ENCODE measurements around the gene FKBP3.

The FKBP3 gene

GRCh38 chr14:45135659-45136395 is 1.5 kb upstream of the FKBP3 start, which contains the start of gene FANCM:
TSS of gene FANCM (plus strand) at chr14:45135930. CDS start at chr14:45136032, 102 bp downstream.
- Mint-ChIP-seq H3K27ac (ENCODE audit: low read depth) (peak within 1 kb of the TSS; percentile 98), H3K9me3 (no peaks in the 10 kb centered on the region), H3K4me3 (peak within 1 kb of the TSS; percentile 98), H3K27me3 (no peaks in the 10 kb centered on the region), H3K4me1 (peaks cover 39% of the 10 kb centered on the region), H3K36me3 (ENCODE audit: insufficient read depth) (peaks cover 21% of the 10 kb centered on the region)
- ATAC-seq (replicated peaks; ENCODE audit: extremely low read depth, poor library complexity, severe bottlenecking), result peak; percentile 46
- DNase-seq (ENCODE audit: low spot score in 2 of 2), result peak; percentile 75 to 81

- Mint-ChIP-seq H3K4me3 (peak overlapping the region; percentile 98), H3K27ac (ENCODE audit: low read depth) (peak overlapping the region; percentile 98), H3K4me1 (peaks cover 36% of the 10 kb centered on the region), H3K36me3 (ENCODE audit: insufficient read depth) (peaks cover 21% of the 10 kb centered on the region), H3K9me3 (no peaks in the 10 kb centered on the region), H3K27me3 (no peaks in the 10 kb centered on the region)
- ATAC-seq (replicated peaks; ENCODE audit: extremely low read depth, poor library complexity, severe bottlenecking) (no peak), DNase-seq (ENCODE audit: low spot score in 2 of 2) (no peak)
Measured at GRCh38 chr14:45135156-45135555, 875 bp upstream of the FKBP3 start.

GRCh38 chr14:45133683-45134050 is 614 bp downstream of the FKBP3 start:
- no peaks in the 10 kb centered on the region for H3K27me3 Mint-ChIP-seq

GRCh38 chr14:45128963-45129629 is 5.2 kb downstream of the FKBP3 start:
- Mint-ChIP-seq H3K27me3 (no peaks in the 10 kb centered on the region), H3K9me3 (no peaks in the 10 kb centered on the region), H3K36me3 (ENCODE audit: insufficient read depth) (peaks cover 18% of the 10 kb centered on the region)

More at GRCh38 chr14:45133683-45134050, 614 bp downstream of the FKBP3 start:
- Mint-ChIP-seq H3K9me3 (no peaks in the 10 kb centered on the region), H3K27ac (ENCODE audit: low read depth) (peak overlapping the region; percentile 98), H3K4me3 (peak overlapping the region; percentile 98), H3K4me1 (peaks cover 34% of the 10 kb centered on the region), H3K36me3 (ENCODE audit: insufficient read depth) (peaks cover 21% of the 10 kb centered on the region)
- DNase-seq (ENCODE audit: low spot score in 2 of 2) (no peak), ATAC-seq (replicated peaks; ENCODE audit: extremely low read depth, poor library complexity, severe bottlenecking) (no peak)

GRCh38 chr14:45125754-45126153 is 8.5 kb downstream of the FKBP3 start:
- Mint-ChIP-seq H3K4me3 (no peak overlapping the region), H3K4me1 (peaks cover 11% of the 10 kb centered on the region), H3K27me3 (no peaks in the 10 kb centered on the region), H3K9me3 (no peaks in the 10 kb centered on the region), H3K27ac (ENCODE audit: low read depth) (no peak overlapping the region), H3K36me3 (ENCODE audit: insufficient read depth) (peaks cover 24% of the 10 kb centered on the region)
- DNase-seq (ENCODE audit: low spot score in 2 of 2), result no peak
- no peak for ATAC-seq (replicated peaks; ENCODE audit: extremely low read depth, poor library complexity, severe bottlenecking)

More at GRCh38 chr14:45128963-45129629, 5.2 kb downstream of the FKBP3 start:
- H3K4me1 Mint-ChIP-seq, result peaks cover 18% of the 10 kb centered on the region
- no peak for DNase-seq (ENCODE audit: low spot score in 2 of 2)
- no peak overlapping the region for H3K4me3 Mint-ChIP-seq
- no peak for ATAC-seq (replicated peaks; ENCODE audit: extremely low read depth, poor library complexity, severe bottlenecking)
- no peak overlapping the region for H3K27ac Mint-ChIP-seq (ENCODE audit: low read depth)

- no peaks in the 10 kb centered on the region for H3K9me3 Mint-ChIP-seq
- H3K4me3 Mint-ChIP-seq, result no peak overlapping the region
- no peak for DNase-seq (ENCODE audit: low spot score in 2 of 2)
- H3K27me3 Mint-ChIP-seq, result no peaks in the 10 kb centered on the region
- no peak for ATAC-seq (replicated peaks; ENCODE audit: extremely low read depth, poor library complexity, severe bottlenecking)
- peaks cover 9% of the 10 kb centered on the region for H3K4me1 Mint-ChIP-seq
- peak overlapping the region; percentile 44 for H3K27ac Mint-ChIP-seq (ENCODE audit: low read depth)
- peaks cover 38% of the 10 kb centered on the region for H3K36me3 Mint-ChIP-seq (ENCODE audit: insufficient read depth)
Measured at GRCh38 chr14:45123271-45123670, 11.0 kb downstream of the FKBP3 start.

GRCh38 chr14:45120096-45120495 is 14.2 kb downstream of the FKBP3 start:
- Mint-ChIP-seq H3K4me3 (no peak overlapping the region), H3K4me1 (no peaks in the 10 kb centered on the region), H3K27me3 (no peaks in the 10 kb centered on the region), H3K27ac (ENCODE audit: low read depth) (no peak overlapping the region), H3K36me3 (ENCODE audit: insufficient read depth) (peaks cover 46% of the 10 kb centered on the region), H3K9me3 (no peaks in the 10 kb centered on the region)
- DNase-seq (ENCODE audit: low spot score in 2 of 2) (no peak), ATAC-seq (replicated peaks; ENCODE audit: extremely low read depth, poor library complexity, severe bottlenecking) (no peak)

GRCh38 chr14:45118594-45118993 is 15.7 kb downstream of the FKBP3 start:
- no peak for ATAC-seq (replicated peaks; ENCODE audit: extremely low read depth, poor library complexity, severe bottlenecking)
- Mint-ChIP-seq H3K36me3 (ENCODE audit: insufficient read depth) (peaks cover 45% of the 10 kb centered on the region), H3K27me3 (no peaks in the 10 kb centered on the region), H3K27ac (ENCODE audit: low read depth) (no peak overlapping the region), H3K9me3 (no peaks in the 10 kb centered on the region), H3K4me3 (no peak overlapping the region), H3K4me1 (peaks cover 4% of the 10 kb centered on the region)
- DNase-seq (ENCODE audit: low spot score in 2 of 2), result no peak

- peaks cover 9% of the 10 kb centered on the region for H3K4me1 Mint-ChIP-seq
- ATAC-seq (replicated peaks; ENCODE audit: extremely low read depth, poor library complexity, severe bottlenecking) (no peak), DNase-seq (ENCODE audit: low spot score in 2 of 2) (no peak)
- no peak overlapping the region for H3K4me3 Mint-ChIP-seq
- H3K27ac Mint-ChIP-seq (ENCODE audit: low read depth), result no peak overlapping the region
- no peaks in the 10 kb centered on the region for H3K27me3 Mint-ChIP-seq
- H3K9me3 Mint-ChIP-seq, result no peaks in the 10 kb centered on the region
- peaks cover 56% of the 10 kb centered on the region for H3K36me3 Mint-ChIP-seq (ENCODE audit: insufficient read depth)
Measured at GRCh38 chr14:45114327-45114726, 20.0 kb downstream of the FKBP3 start.

GRCh38 chr14:45112896-45113781 is 21.1 kb downstream of the FKBP3 start:
- no peak for ATAC-seq (replicated peaks; ENCODE audit: extremely low read depth, poor library complexity, severe bottlenecking)
- Mint-ChIP-seq H3K36me3 (ENCODE audit: insufficient read depth) (peaks cover 54% of the 10 kb centered on the region), H3K4me1 (peaks cover 9% of the 10 kb centered on the region), H3K27me3 (no peaks in the 10 kb centered on the region), H3K4me3 (no peak overlapping the region), H3K27ac (ENCODE audit: low read depth) (peak overlapping the region; percentile 69), H3K9me3 (no peaks in the 10 kb centered on the region)
- DNase-seq (ENCODE audit: low spot score in 2 of 2), result no peak

- H3K27me3 Mint-ChIP-seq, result no peaks in the 10 kb centered on the region
- H3K4me3 Mint-ChIP-seq, result no peak overlapping the region
- H3K9me3 Mint-ChIP-seq, result no peaks in the 10 kb centered on the region
- peak overlapping the region; percentile 9 for H3K27ac Mint-ChIP-seq (ENCODE audit: low read depth)
- ATAC-seq (replicated peaks; ENCODE audit: extremely low read depth, poor library complexity, severe bottlenecking) (no peak), DNase-seq (ENCODE audit: low spot score in 2 of 2) (no peak)
- peaks cover 39% of the 10 kb centered on the region for H3K36me3 Mint-ChIP-seq (ENCODE audit: insufficient read depth)
- no peaks in the 10 kb centered on the region for H3K4me1 Mint-ChIP-seq
Measured at GRCh38 chr14:45104561-45104960, 29.7 kb downstream of the FKBP3 start.

- H3K27ac Mint-ChIP-seq (ENCODE audit: low read depth), result peak overlapping the region; percentile 9
- H3K4me3 Mint-ChIP-seq, result no peak overlapping the region
- H3K4me1 Mint-ChIP-seq, result no peaks in the 10 kb centered on the region
- no peaks in the 10 kb centered on the region for H3K27me3 Mint-ChIP-seq
- H3K9me3 Mint-ChIP-seq, result no peaks in the 10 kb centered on the region
- DNase-seq (ENCODE audit: low spot score in 2 of 2) (no peak), ATAC-seq (replicated peaks; ENCODE audit: extremely low read depth, poor library complexity, severe bottlenecking) (no peak)
- H3K36me3 Mint-ChIP-seq (ENCODE audit: insufficient read depth), result peaks cover 40% of the 10 kb centered on the region
Measured at GRCh38 chr14:45103806-45104205, 30.5 kb downstream of the FKBP3 start.

Data from central memory CD8-positive, alpha-beta T cell (primary cell).